Testis (tissue), 3 donors: Measurements from ENCODE around the gene SHCBP1L. TPM values are rescaled to one million over a fixed set of nuclear protein-coding genes. Genes with fewer than 3 reads are reported as not detected.
"Not testable (repeated sequence)": the region's sequence is repeated elsewhere in the genome, so short reads cannot be mapped to it uniquely, and the experiment has no call there.

Experiments
- DNase-seq: peaks from one replicate; pipeline ENCODE4 v3.0.0-alpha.2; 2019
- H3K27ac ChIP-seq, 2 donors: fragments of 200-600 bp; sonication (generic); one replicate each; pipeline ENCODE4 v1.5.1; 2019
- H3K27me3 ChIP-seq: fragments of 200-600 bp; sonication (generic); one replicate; pipeline ENCODE4 v1.5.1; 2019
- H3K36me3 ChIP-seq: fragments of 200-600 bp; sonication (generic); one replicate; pipeline ENCODE4 v1.5.1; 2017; ENCODE audit warnings: low read depth; ENCODE audit errors: missing control alignments
- H3K4me1 ChIP-seq: fragments of 200-600 bp; sonication (generic); one replicate; pipeline ENCODE4 v1.5.1; 2019
- H3K4me3 ChIP-seq, 2 donors: fragments of 200-600 bp; sonication (generic); one replicate each; pipeline ENCODE4 v1.5.1; 2017 to 2019
- H3K9me3 ChIP-seq: fragments of 200-600 bp; sonication (generic); one replicate; pipeline ENCODE4 v1.5.1; 2017
- CTCF ChIP-seq, 3 experiments: fragments of 450-650 bp in 2 of 3; fragments of 200-600 bp in 1 of 3; sonication (generic) in 1 of 3; IDR thresholded peaks; one replicate each; pipeline ENCODE4 v1.5.1; 2016 to 2019; ENCODE audit warnings: antibody characterized with exemption in 3 of 3, mild to moderate bottlenecking in 2 of 3, moderate library complexity in 1 of 3
- POLR2A ChIP-seq: fragments of 450-650 bp; IDR thresholded peaks from one replicate; pipeline ENCODE4 v1.6.1; 2017; ENCODE audit warnings: antibody characterized with exemption, mild to moderate bottlenecking, moderate library complexity
- WGBS, 2 donors: methylation state at CpG; one replicate each; pipeline ENCODE4 v1.1.5; 2018; 5-methylcytosine and 5-hydroxymethylcytosine counted together
- intact Hi-C: fragments of 100-400 bp; cut with DNase I; formaldehyde crosslinking; loops from one replicate; pipeline ENCODE4 v1.15.1; 2023; ENCODE audit warnings: low total_unique reads
- polyA plus RNA-seq: library from polyadenylated mRNA; stranded (reverse); fragments of 350-450 nt; fragmentation: Illumina TruSeq; extraction: RNeasy Lipid Tissue Mini Kit (QIAGEN cat#74804); gene quantifications from one replicate; pipeline ENCODE4 v1.2.3, GENCODE V29; 2014; ENCODE audit warnings: low read depth, low replicate concordance; ENCODE audit not compliant: insufficient read depth
- total RNA-seq, 2 donors: library from RNA; depleted of rRNA; stranded (reverse); fragments of >200 nt; gene quantifications; one replicate each; pipeline ENCODE4 v1.2.3, GENCODE V29; 2016

SHCBP1L gene
- total and polyA plus RNA-seq, 3 donors from 2014 or later = 106 to 254 (median 132) TPM

- no peaks in the 10 kb centered on the region for H3K27me3 ChIP-seq
- no peaks in the 10 kb centered on the region for H3K9me3 ChIP-seq
- H3K4me3 ChIP-seq = no peak overlapping the region
- TF ChIP-seq CTCF (IDR thresholded peaks at IDR 0.05) (no peak), POLR2A (no peak)
- H3K27ac ChIP-seq = no peak overlapping the region
- no peaks in the 10 kb centered on the region for H3K4me1 ChIP-seq
- H3K36me3 ChIP-seq = no peaks in the 10 kb centered on the region
- intact Hi-C loops = no loop called here
- DNase-seq = no peak
- 94 to 95% methylated on average over 3 of the region's 3 CpGs for WGBS, 2 donors
Observed at GRCh38 chr1:182913401-182913800, 39.6 kb downstream of the SHCBP1L start.

- Histone ChIP-seq H3K9me3 (no peaks in the 10 kb centered on the region), H3K27ac (no peak overlapping the region), H3K4me1 (no peaks in the 10 kb centered on the region), H3K36me3 (no peaks in the 10 kb centered on the region), H3K4me3 (no peak overlapping the region), H3K27me3 (no peaks in the 10 kb centered on the region)
- DNase-seq = no peak
- intact Hi-C loops = no loop called here
- no peak for TF ChIP-seq CTCF (IDR thresholded peaks at IDR 0.05)
- no peak for TF ChIP-seq POLR2A
- 85 to 100% methylated on average over 1 of the region's 1 CpG for WGBS, 2 donors
Observed at GRCh38 chr1:182910143-182910542, 42.8 kb downstream of the SHCBP1L start.

GRCh38 chr1:182909578-182909977 lies 43.4 kb downstream of the SHCBP1L start:
- intact Hi-C loops = no loop called here
- DNase-seq = no peak
- Histone ChIP-seq H3K36me3 (no peaks in the 10 kb centered on the region), H3K27ac (no peak overlapping the region), H3K27me3 (no peaks in the 10 kb centered on the region), H3K4me1 (no peaks in the 10 kb centered on the region), H3K4me3 (no peak overlapping the region), H3K9me3 (no peaks in the 10 kb centered on the region)
- WGBS, 2 donors = 73 to 85% methylated on average over 4 of the region's 4 CpGs
- no peak for TF ChIP-seq CTCF (IDR thresholded peaks at IDR 0.05)
- TF ChIP-seq POLR2A = no peak

GRCh38 chr1:182905321-182905720 lies 47.6 kb downstream of the SHCBP1L start:
- Histone ChIP-seq H3K27me3 (no peaks in the 10 kb centered on the region), H3K4me1 (no peaks in the 10 kb centered on the region), H3K4me3 (no peak overlapping the region), H3K9me3 (no peaks in the 10 kb centered on the region), H3K36me3 (no peaks in the 10 kb centered on the region), H3K27ac (no peak overlapping the region)
- DNase-seq = no peak
- 88 to 89% methylated on average over 2 of the region's 2 CpGs for WGBS, 2 donors
- intact Hi-C loops = no loop called here
- TF ChIP-seq CTCF (IDR thresholded peaks at IDR 0.05) (no peak), POLR2A (no peak)

GRCh38 chr1:182901946-182902345 lies 51.0 kb downstream of the SHCBP1L start:
- H3K27ac ChIP-seq, DNase-seq, H3K27me3 ChIP-seq, H3K36me3 ChIP-seq, intact Hi-C loops, H3K9me3 ChIP-seq, H3K4me1 ChIP-seq, H3K4me3 ChIP-seq: not testable (repeated sequence)
- 88 to 90% methylated on average over 5 of the region's 5 CpGs for WGBS, 2 donors
